A673 (cell line): ENCODE measurements around the gene MTX1. TPM values are rescaled to one million over a fixed set of nuclear protein-coding genes. Genes with fewer than 3 reads are reported as not detected.
A peak's percentile ranks its signal among the peaks of the same experiment; 100 is the strongest.

Experiments
- BruUV-seq: library from RNA; stranded (reverse); fragments of 400-500 nt; replicated peaks from 2 replicates; lab custom pipeline; 2021; lab: Mats Ljungman, UMichigan
- CTCF ChIA-PET: fragments of 300-600 bp; sonication (Branson Sonifier 250); formaldehyde crosslinking; loops from one replicate; lab custom pipeline; 2022; ENCODE audit warnings: antibody characterized with exemption; lab: Charles Lee
- POLR2A ChIA-PET: fragments of 300-600 bp; sonication (Branson Sonifier 250); formaldehyde crosslinking; loops from one replicate; lab custom pipeline; 2022; ENCODE audit warnings: antibody characterized with exemption; ENCODE audit not compliant: low non-redundant PET; lab: Charles Lee
- DNase-seq: peaks from one replicate; pipeline ENCODE4 v3.0.0-alpha.2; 2015; ENCODE audit warnings: low spot score
- H3K27ac ChIP-seq: fragments of 200-600 bp; sonication (generic); 2 replicates; pipeline ENCODE4 v1.5.1; 2016; ENCODE audit warnings: mixed run types, low read depth, mild to moderate bottlenecking, mixed read lengths, antibody characterized with exemption, low read length; ENCODE audit not compliant: poor library complexity, severe bottlenecking
- H3K27me3 ChIP-seq: fragments of 200-600 bp; sonication (generic); replicated peaks from 2 replicates; pipeline ENCODE4 v1.6.1; 2017; ENCODE audit warnings: mixed run types, low read depth, mild to moderate bottlenecking, mixed read lengths, antibody characterized with exemption, low read length; ENCODE audit not compliant: insufficient read depth, poor library complexity
- H3K36me3 ChIP-seq: fragments of 200-600 bp; sonication (generic); 2 replicates; pipeline ENCODE4 v1.6.1; 2016; ENCODE audit warnings: mixed run types, mild to moderate bottlenecking, mixed read lengths, antibody characterized with exemption, low read length; ENCODE audit not compliant: insufficient read depth, poor library complexity, severe bottlenecking
- H3K4me1 ChIP-seq: fragments of 200-600 bp; sonication (generic); 2 replicates; pipeline ENCODE4 v1.6.1; 2017; ENCODE audit warnings: mixed run types, mild to moderate bottlenecking, mixed read lengths, antibody characterized with exemption, low read length; ENCODE audit not compliant: insufficient read depth, poor library complexity, severe bottlenecking
- H3K4me3 ChIP-seq: fragments of 200-600 bp; sonication (generic); 2 replicates; pipeline ENCODE4 v1.5.1; 2016; ENCODE audit warnings: low read depth, mixed run types, mild to moderate bottlenecking, mixed read lengths, low read length; ENCODE audit not compliant: poor library complexity, severe bottlenecking
- H3K9me3 ChIP-seq: fragments of 200-600 bp; sonication (generic); 2 replicates; pipeline ENCODE4 v1.6.1; 2016; ENCODE audit warnings: mixed run types, low read depth, mild to moderate bottlenecking, mixed read lengths, antibody characterized with exemption, low read length; ENCODE audit not compliant: poor library complexity, severe bottlenecking
- CTCF ChIP-seq: fragments of 300-800, 200-600 bp; sonication (generic); conservative IDR thresholded peaks from 2 replicates; pipeline ENCODE4 v1.5.1; 2017; ENCODE audit warnings: low read depth, mild to moderate bottlenecking, antibody characterized with exemption, low read length, moderate library complexity, mixed read lengths
- EZH2 ChIP-seq: fragments of 200-600 bp; sonication (generic); IDR thresholded peaks from 2 replicates; pipeline ENCODE4 v1.6.1; 2017; ENCODE audit warnings: borderline replicate concordance, low read depth, mild to moderate bottlenecking, mixed read lengths, antibody characterized with exemption, low read length; ENCODE audit not compliant: poor library complexity, severe bottlenecking
- intact Hi-C: fragments of 100-400 bp; cut with micrococcal nuclease; formaldehyde crosslinking; loops from one replicate; pipeline ENCODE4 v1.10.0; 2022; ENCODE audit not compliant: unreplicated experiment
- total RNA-seq: library from RNA; stranded (reverse); gene quantifications from 2 replicates; pipeline ENCODE4 v1.2.3, GENCODE V29; 2021

MTX1 gene
- total RNA-seq, 1 experiment from 2014 or later: 65.2 TPM

DNA sequence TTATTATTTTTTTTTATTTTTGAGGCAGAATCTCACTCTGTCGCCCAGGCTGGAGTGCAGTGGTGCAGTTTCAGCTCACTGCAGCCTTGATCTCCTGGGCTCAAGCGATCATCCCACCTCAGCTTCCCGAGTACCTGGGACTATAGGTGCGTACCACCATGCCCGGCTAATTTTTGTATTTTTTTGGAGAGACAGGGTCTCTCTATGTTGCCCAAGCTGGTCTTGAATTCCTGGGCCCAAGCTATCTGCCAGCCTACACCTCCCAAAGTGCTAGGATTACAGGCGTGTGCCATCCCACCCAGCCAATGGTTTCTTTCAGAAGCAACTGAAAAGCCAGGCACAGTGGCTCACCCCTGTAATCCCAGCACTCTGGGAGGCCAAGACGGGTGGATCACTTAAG, 37.7 kb upstream of the MTX1 start:
- H3K36me3 ChIP-seq: peaks cover 7% of the 10 kb centered on the region
- H3K27me3 ChIP-seq: no peaks in the 10 kb centered on the region
- intact Hi-C loops: loop anchor here (10.0 kb wide), 2 partner anchors 154 to 424 kb away; partner anchors contain the start of gene RUSC1
- H3K9me3 ChIP-seq: no peaks in the 10 kb centered on the region
- ChIA-PET CTCF (interaction anchor here (0.5 to 5.3 kb wide), 3 partner anchors 23 to 80 kb away, joined by 15 to 89 read pairs (median 45); no protein-coding TSS in a partner anchor), POLR2A (interaction anchor here (0.7 kb wide), 1 partner anchor 538 kb away, joined by 5 read pairs; no protein-coding TSS in a partner anchor)
- no peak for DNase-seq
- no peak overlapping the region for H3K27ac ChIP-seq
- H3K4me3 ChIP-seq: no peak overlapping the region
- BruUV-seq: no TSS peak
- TF ChIP-seq CTCF (no peak), EZH2 (no peak)
- peaks cover 29% of the 10 kb centered on the region for H3K4me1 ChIP-seq

- peak overlapping the region; percentile 86 for H3K4me3 ChIP-seq
- H3K36me3 ChIP-seq: peaks cover 7% of the 10 kb centered on the region
- no peak for DNase-seq
- BruUV-seq: no TSS peak
- TF ChIP-seq EZH2: no peak
- CTCF ChIA-PET: interaction anchor here (0.5 to 3.8 kb wide), 4 partner anchors 35 to 407 kb away, joined by 3 to 45 read pairs (median 6); no protein-coding TSS in a partner anchor
- POLR2A ChIA-PET: no interaction called here
- H3K27me3 ChIP-seq: no peaks in the 10 kb centered on the region
- intact Hi-C loops: loop anchor here (10.0 kb wide), 2 partner anchors 153 to 423 kb away; partner anchors contain the start of gene RUSC1
- peaks cover 24% of the 10 kb centered on the region for H3K4me1 ChIP-seq
- peak overlapping the region; percentile 90 for H3K27ac ChIP-seq
- no peaks in the 10 kb centered on the region for H3K9me3 ChIP-seq
Observed at GRCh38 chr1:155171836-155172731, 36.4 kb upstream of the MTX1 start.

- intact Hi-C loops: loop anchor here (10.0 kb wide), 2 partner anchors 152 to 422 kb away; partner anchors contain the start of gene RUSC1
- Histone ChIP-seq H3K9me3 (no peaks in the 10 kb centered on the region), H3K27me3 (no peaks in the 10 kb centered on the region), H3K4me1 (peaks cover 24% of the 10 kb centered on the region), H3K27ac (peak within 1 kb of the TSS; percentile 90), H3K4me3 (peak within 1 kb of the TSS; percentile 86), H3K36me3 (peaks cover 11% of the 10 kb centered on the region)
- BruUV-seq: TSS peak; percentile 69
- DNase-seq: peak; percentile 97
- ChIA-PET CTCF (interaction anchor here (0.5 to 3.9 kb wide), 12 partner anchors 8 to 772 kb away, joined by 3 to 45 read pairs (median 3); no protein-coding TSS in a partner anchor), POLR2A (no interaction called here)
- TF ChIP-seq CTCF (peak; percentile 99), EZH2 (no peak)
Observed at GRCh38 chr1:155172732-155173477, 35.6 kb upstream of the MTX1 start, which contains the start of gene KRTCAP2. Gene KRTCAP2 (minus strand): TSS chr1:155173304. CDS start chr1:155173224, 80 bp downstream.
